ENCODE results near the gene ARHGAP6.
"Not testable (repeated sequence)": the region's sequence is repeated elsewhere in the genome, so short reads cannot be mapped to it uniquely, and the experiment has no call there.

ARHGAP6 gene

DNA sequence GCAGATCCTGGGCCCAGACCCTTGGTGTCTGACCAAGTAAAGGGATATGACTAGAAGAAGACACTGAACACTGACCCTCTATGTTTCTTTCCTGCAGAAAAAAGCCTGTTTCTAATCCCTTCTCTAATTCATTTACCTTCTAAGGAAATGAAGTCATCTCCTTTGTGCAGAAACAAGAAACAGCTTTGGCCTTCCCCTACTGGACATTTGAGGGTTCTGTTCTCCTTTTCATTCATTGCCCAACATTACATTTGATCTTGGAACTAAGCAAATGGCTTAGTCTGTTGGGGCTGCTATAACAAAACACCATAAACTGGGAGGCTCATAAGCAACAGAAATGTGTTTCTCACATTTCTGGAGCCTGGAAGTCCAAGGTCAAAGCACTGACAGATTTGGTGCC lies 534.6 kb downstream of the ARHGAP6 start:
- H3K4me3 ChIP-seq (ENCODE audit: low read depth, low read length), result no peak overlapping the region
- no peak for TF ChIP-seq CTCF (IDR thresholded peaks at IDR 0.05; ENCODE audit: low read depth, low read length)

DNA sequence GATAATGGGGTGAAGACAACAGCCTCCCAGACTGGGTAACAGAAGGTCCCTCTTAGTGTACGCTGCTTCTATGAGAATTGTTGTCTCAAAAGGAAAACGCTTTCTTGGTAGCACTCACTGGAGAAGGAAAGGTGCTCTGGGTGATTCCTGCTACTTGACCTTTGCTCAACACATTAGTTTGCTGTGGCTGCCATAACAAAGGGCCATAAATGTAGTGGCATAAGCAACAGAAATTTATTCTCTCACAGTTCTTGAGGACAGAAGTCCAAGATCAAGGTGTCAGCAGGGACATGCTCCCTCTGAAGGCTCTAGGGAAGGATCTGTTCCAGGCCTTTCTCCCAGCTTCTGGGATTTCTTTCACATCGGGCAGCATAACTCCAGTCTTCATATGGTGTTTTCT lies 535.6 kb downstream of the ARHGAP6 start:
- no peak overlapping the region for H3K4me3 ChIP-seq (ENCODE audit: low read depth, low read length)
- no peak for TF ChIP-seq CTCF (IDR thresholded peaks at IDR 0.05; ENCODE audit: low read depth, low read length)

DNA sequence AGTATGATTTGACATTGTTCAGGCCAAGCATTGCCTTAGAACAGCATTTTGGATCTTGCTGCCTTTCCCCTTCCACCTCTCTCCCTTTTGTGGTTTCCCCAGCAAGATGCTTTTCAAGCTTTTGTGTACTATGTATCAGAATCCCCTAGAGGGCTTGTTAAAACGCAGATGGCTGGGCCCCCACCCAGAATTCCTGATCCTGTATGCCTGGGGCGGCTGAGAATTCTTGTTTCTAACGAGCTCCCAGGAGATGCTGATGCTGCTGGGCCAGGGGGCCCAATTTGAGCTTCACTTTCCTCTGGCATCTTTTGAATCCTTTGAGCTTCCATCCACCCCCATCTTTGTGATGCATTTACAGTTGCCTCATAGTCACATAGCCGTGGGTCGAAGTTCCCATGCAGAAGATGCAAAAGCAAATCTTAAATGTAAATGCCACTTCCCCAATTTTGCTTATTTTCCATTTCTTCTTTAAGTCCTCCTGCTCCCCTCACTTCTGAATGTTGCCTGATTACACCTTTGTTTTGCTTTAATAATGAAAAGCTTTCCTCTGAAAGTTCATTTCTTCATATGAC lies 536.1 kb downstream of the ARHGAP6 start:
- no peak for TF ChIP-seq CTCF (IDR thresholded peaks at IDR 0.05; ENCODE audit: low read depth, low read length)

DNA sequence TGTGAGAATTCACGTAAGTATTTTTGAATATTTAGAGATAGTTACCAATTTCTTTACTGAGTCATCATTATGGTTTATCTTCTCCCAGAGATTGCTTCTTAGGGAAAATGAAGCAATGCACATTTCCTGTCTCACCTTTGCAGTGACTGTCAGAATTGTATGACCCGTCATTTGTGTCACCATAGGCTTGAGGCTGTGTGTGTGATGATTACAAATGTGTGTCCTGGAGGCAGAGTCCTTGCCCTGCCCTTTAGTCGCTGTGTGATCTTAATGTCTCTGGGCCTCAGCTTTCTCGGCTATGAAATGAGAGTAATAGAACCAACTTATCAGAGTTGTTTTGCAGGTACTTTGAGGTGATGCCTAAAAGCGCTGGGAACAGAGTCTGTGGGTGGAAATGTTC lies 540.7 kb downstream of the ARHGAP6 start:
- no peak for TF ChIP-seq CTCF (IDR thresholded peaks at IDR 0.05; ENCODE audit: low read depth, low read length)

More for the DNA sequence above, 536.1 kb downstream of the ARHGAP6 start:
- H3K4me3 ChIP-seq (ENCODE audit: low read depth, low read length), result no peak overlapping the region

GRCh38 chrX:11124112-11124511 lies 541.6 kb downstream of the ARHGAP6 start:
- TF ChIP-seq CTCF (IDR thresholded peaks at IDR 0.05; ENCODE audit: low read depth, low read length), result no peak

More for the DNA sequence above, 540.7 kb downstream of the ARHGAP6 start:
- no peak overlapping the region for H3K4me3 ChIP-seq (ENCODE audit: low read depth, low read length)

GRCh38 chrX:11123087-11123486 lies 542.6 kb downstream of the ARHGAP6 start:
- H3K4me3 ChIP-seq (ENCODE audit: low read depth, low read length), result not testable (repeated sequence)

More at GRCh38 chrX:11124112-11124511, 541.6 kb downstream of the ARHGAP6 start:
- H3K4me3 ChIP-seq (ENCODE audit: low read depth, low read length), result no peak overlapping the region

DNA sequence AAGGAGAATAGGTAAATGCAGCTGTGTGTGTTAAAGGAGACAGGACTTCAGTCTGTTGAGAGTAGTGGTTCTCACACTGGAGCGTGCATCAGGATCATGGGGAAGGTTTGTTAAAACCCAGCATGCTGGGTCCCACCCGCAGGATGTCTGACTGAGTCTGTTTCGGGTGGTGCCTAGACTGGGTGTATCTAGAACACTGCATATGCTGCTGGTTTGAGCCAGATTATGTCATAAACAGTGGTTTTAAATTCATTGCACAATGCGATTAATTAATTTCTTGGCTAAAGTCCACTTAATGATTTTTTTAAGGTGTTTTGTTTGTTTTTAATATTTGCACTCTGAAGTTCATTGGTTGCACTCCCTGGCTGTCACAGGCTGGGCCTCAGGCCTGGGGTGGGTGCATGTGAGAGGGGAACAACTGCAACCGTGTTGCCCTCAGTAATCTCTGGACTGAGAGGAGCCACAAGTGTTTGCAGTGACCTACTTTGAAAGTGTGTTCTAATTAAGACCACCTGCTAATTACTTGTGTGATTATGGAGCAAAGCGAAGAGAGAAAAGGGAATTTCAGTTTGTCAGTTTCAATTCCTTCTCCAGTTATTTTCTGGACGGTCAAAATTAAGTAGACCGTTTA lies 546.3 kb downstream of the ARHGAP6 start:
- TF ChIP-seq CTCF (IDR thresholded peaks at IDR 0.05; ENCODE audit: low read depth, low read length), result no peak
- H3K4me3 ChIP-seq (ENCODE audit: low read depth, low read length), result no peak overlapping the region

- no peak overlapping the region for H3K4me3 ChIP-seq (ENCODE audit: low read depth, low read length)
- no peak for TF ChIP-seq CTCF (IDR thresholded peaks at IDR 0.05; ENCODE audit: low read depth, low read length)
Observed at GRCh38 chrX:11117745-11118144, 548.0 kb downstream of the ARHGAP6 start.
